Measurements from ENCODE around the gene DUSP5. TPM values are rescaled to one million over a fixed set of nuclear protein-coding genes. Genes with fewer than 3 reads are reported as not detected.

DUSP5 gene
- total and polyA plus RNA-seq, 4 donors = 3.8 to 30.3 (median 7.2) TPM

DNA sequence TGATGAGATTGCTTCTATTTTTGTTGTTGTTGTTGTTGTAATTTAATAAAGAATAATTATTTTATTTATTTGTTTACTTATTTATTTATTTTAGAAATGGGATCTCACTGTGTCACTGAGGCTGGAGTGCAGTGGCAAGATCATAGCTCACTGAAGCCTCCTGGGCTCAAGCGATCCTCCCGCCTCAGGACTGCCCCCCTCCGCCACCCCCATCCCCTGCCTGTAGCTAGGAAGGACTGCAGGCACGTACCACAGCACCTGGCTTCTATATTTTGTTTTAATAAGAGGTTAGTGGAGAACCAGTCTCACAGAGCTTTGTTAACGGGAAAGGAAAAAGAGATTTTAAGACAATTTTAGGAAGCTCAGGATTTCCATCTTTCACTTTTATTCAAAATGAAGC, 50.3 kb downstream of the DUSP5 start:
- WGBS, 2 donors = 42 to 50% methylated on average over 5 of the region's 5 CpGs

DNA sequence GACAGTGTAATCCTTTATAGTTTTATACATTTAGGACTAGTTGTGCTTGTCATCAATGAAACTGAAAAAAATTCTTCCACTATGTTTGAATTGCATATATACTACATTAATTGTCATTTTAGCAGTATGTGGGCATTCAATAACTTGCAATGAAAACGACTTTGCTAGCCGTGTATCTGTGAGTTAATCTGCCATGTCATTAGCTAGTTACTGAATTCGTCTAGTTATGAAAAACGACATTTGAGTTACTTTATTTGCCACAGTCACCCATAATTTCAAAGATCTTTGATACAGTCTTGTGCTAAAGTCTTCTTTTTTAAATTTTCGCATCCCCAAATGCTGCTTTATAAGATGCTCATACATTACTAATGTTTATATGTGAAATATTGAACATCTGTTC, 51.5 kb downstream of the DUSP5 start:
- Histone ChIP-seq H3K4me1 (ENCODE audit: control insufficient read depth in 1 of 2, insufficient read depth in 2 of 2, low read length in 2 of 2) (no peaks in the 10 kb centered on the region), H3K4me3 (ENCODE audit: low read length in 2 of 2) (no peak overlapping the region), H3K9me3 (ENCODE audit: control insufficient read depth, low read length) (no peaks in the 10 kb centered on the region), H3K36me3 (ENCODE audit: control insufficient read depth in 1 of 2, insufficient read depth in 2 of 2, low read length in 1 of 2) (no peaks in the 10 kb centered on the region), H3K27me3 (ENCODE audit: control insufficient read depth in 1 of 2, insufficient read depth in 2 of 2, low read length in 1 of 2) (no peaks in the 10 kb centered on the region), H3K27ac (ENCODE audit: low read depth in 1 of 2, low read length in 2 of 2) (no peak overlapping the region)
- no peak for ATAC-seq (ENCODE audit: low FRiP score)
- no peak for DNase-seq
- intact Hi-C loops (cut with DNase I) = loop anchor here in 1 of 2 donors (5.0 kb wide), 3 partner anchors 52 to 412 kb away; partner anchors contain the start of gene DUSP5
- WGBS, 2 donors = 78 to 82% methylated on average over 5 of the region's 5 CpGs

More for the DNA sequence above, 50.3 kb downstream of the DUSP5 start:
- ATAC-seq (ENCODE audit: low FRiP score) (no peak), DNase-seq (no peak)
- H3K36me3 ChIP-seq (ENCODE audit: control insufficient read depth in 1 of 2, insufficient read depth in 2 of 2, low read length in 1 of 2) = no peaks in the 10 kb centered on the region
- no peaks in the 10 kb centered on the region for H3K9me3 ChIP-seq (ENCODE audit: control insufficient read depth, low read length)
- H3K27me3 ChIP-seq (ENCODE audit: control insufficient read depth in 1 of 2, insufficient read depth in 2 of 2, low read length in 1 of 2) = no peaks in the 10 kb centered on the region
- no peak overlapping the region for H3K27ac ChIP-seq (ENCODE audit: low read depth in 1 of 2, low read length in 2 of 2)
- no peaks in the 10 kb centered on the region for H3K4me1 ChIP-seq (ENCODE audit: control insufficient read depth in 1 of 2, insufficient read depth in 2 of 2, low read length in 2 of 2)
- H3K4me3 ChIP-seq (ENCODE audit: low read length in 2 of 2) = no peak overlapping the region
- intact Hi-C loops (cut with DNase I) = loop anchor here in 1 of 2 donors (5.0 kb wide), 3 partner anchors 51 to 411 kb away; partner anchors contain the start of gene DUSP5

GRCh38 chr10:110553905-110554304, 56.2 kb downstream of the DUSP5 start:
- no peak overlapping the region for H3K27ac ChIP-seq (ENCODE audit: low read depth in 1 of 2, low read length in 2 of 2)
- intact Hi-C loops (cut with DNase I) = no loop called here
- no peaks in the 10 kb centered on the region for H3K4me1 ChIP-seq (ENCODE audit: control insufficient read depth in 1 of 2, insufficient read depth in 2 of 2, low read length in 2 of 2)
- 35 to 39% methylated on average over 2 of the region's 2 CpGs for WGBS, 2 donors
- DNase-seq = no peak
- H3K36me3 ChIP-seq (ENCODE audit: control insufficient read depth in 1 of 2, insufficient read depth in 2 of 2, low read length in 1 of 2) = no peaks in the 10 kb centered on the region
- no peak for ATAC-seq (ENCODE audit: low FRiP score)
- H3K4me3 ChIP-seq (ENCODE audit: low read length in 2 of 2) = no peak overlapping the region
- H3K27me3 ChIP-seq (ENCODE audit: control insufficient read depth in 1 of 2, insufficient read depth in 2 of 2, low read length in 1 of 2) = no peaks in the 10 kb centered on the region
- H3K9me3 ChIP-seq (ENCODE audit: control insufficient read depth, low read length) = no peaks in the 10 kb centered on the region

GRCh38 chr10:110556296-110556695, 58.6 kb downstream of the DUSP5 start:
- 99 to 100% methylated on average over 1 of the region's 1 CpG for WGBS, 2 donors
- Histone ChIP-seq H3K4me1 (ENCODE audit: control insufficient read depth in 1 of 2, insufficient read depth in 2 of 2, low read length in 2 of 2) (no peaks in the 10 kb centered on the region), H3K36me3 (ENCODE audit: control insufficient read depth in 1 of 2, insufficient read depth in 2 of 2, low read length in 1 of 2) (no peaks in the 10 kb centered on the region), H3K4me3 (ENCODE audit: low read length in 2 of 2) (no peak overlapping the region), H3K27ac (ENCODE audit: low read depth in 1 of 2, low read length in 2 of 2) (no peak overlapping the region), H3K27me3 (ENCODE audit: control insufficient read depth in 1 of 2, insufficient read depth in 2 of 2, low read length in 1 of 2) (no peaks in the 10 kb centered on the region), H3K9me3 (ENCODE audit: control insufficient read depth, low read length) (no peaks in the 10 kb centered on the region)
- intact Hi-C loops (cut with DNase I) = loop anchor here in 1 of 2 donors (5.0 kb wide), 1 partner anchor 419 kb away; no protein-coding TSS in a partner anchor
- no peak for DNase-seq
- ATAC-seq (ENCODE audit: low FRiP score) = no peak

GRCh38 chr10:110556969-110557601, 59.4 kb downstream of the DUSP5 start:
- intact Hi-C loops (cut with DNase I) = loop anchor here in 1 of 2 donors (5.0 kb wide), 1 partner anchor 420 kb away; no protein-coding TSS in a partner anchor
- peak in 1 of 2 donors; percentile 58 for DNase-seq
- H3K27me3 ChIP-seq (ENCODE audit: control insufficient read depth in 1 of 2, insufficient read depth in 2 of 2, low read length in 1 of 2) = no peaks in the 10 kb centered on the region
- WGBS, 2 donors = 43% methylated on average over 9 of the region's 9 CpGs
- no peaks in the 10 kb centered on the region for H3K36me3 ChIP-seq (ENCODE audit: control insufficient read depth in 1 of 2, insufficient read depth in 2 of 2, low read length in 1 of 2)
- H3K27ac ChIP-seq (ENCODE audit: low read depth in 1 of 2, low read length in 2 of 2) = no peak overlapping the region
- no peaks in the 10 kb centered on the region for H3K4me1 ChIP-seq (ENCODE audit: control insufficient read depth in 1 of 2, insufficient read depth in 2 of 2, low read length in 2 of 2)
- ATAC-seq (ENCODE audit: low FRiP score) = no peak
- H3K9me3 ChIP-seq (ENCODE audit: control insufficient read depth, low read length) = no peaks in the 10 kb centered on the region
- no peak overlapping the region for H3K4me3 ChIP-seq (ENCODE audit: low read length in 2 of 2)

DNA sequence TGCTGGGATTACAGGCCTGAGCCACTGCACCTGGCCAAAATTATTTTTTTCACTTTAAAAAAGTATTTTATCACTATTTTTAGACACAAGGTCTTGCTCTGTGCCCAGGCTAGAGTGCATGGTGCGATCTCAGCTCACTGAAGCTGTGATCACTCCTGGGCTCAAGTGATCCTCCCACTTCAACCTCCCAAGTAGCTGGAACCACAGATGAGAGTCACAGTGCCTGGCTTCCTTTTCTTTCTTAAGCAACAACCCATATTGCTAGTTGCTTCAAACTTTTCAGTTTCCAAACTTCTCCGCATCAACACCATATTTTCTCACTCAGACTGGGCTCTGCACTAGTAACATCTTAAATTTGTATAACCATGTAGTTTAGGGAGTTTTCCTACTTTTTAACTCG, 60.3 kb downstream of the DUSP5 start:
- ATAC-seq (ENCODE audit: low FRiP score) = no peak
- no peaks in the 10 kb centered on the region for H3K9me3 ChIP-seq (ENCODE audit: control insufficient read depth, low read length)
- intact Hi-C loops (cut with DNase I) = loop anchor here in 1 of 2 donors (5.0 kb wide), 1 partner anchor 421 kb away; no protein-coding TSS in a partner anchor

DNA sequence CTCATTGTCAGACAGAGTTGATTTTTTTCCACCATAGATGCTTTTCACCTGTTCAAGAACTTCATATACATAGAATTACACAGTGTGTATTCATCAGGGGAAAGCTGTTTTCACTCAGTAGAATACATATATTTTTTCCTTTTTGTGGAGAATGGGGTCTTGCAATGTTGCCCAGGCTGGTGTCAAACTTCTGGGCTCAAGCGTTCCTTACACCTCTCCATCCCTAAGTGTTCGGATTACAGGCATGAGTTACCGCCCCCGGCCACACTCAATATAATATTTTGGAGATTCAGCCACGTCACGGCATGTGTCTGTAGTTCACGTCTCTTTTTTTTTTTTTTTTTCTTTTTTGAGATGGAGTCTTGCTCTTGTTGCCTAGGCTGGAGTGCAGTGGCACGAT, 62.3 kb downstream of the DUSP5 start:
- ATAC-seq (ENCODE audit: low FRiP score) (no peak), DNase-seq (no peak)
- Histone ChIP-seq H3K27ac (ENCODE audit: low read depth in 1 of 2, low read length in 2 of 2) (no peak overlapping the region), H3K9me3 (ENCODE audit: control insufficient read depth, low read length) (no peaks in the 10 kb centered on the region), H3K27me3 (ENCODE audit: control insufficient read depth in 1 of 2, insufficient read depth in 2 of 2, low read length in 1 of 2) (no peaks in the 10 kb centered on the region), H3K36me3 (ENCODE audit: control insufficient read depth in 1 of 2, insufficient read depth in 2 of 2, low read length in 1 of 2) (no peaks in the 10 kb centered on the region), H3K4me1 (ENCODE audit: control insufficient read depth in 1 of 2, insufficient read depth in 2 of 2, low read length in 2 of 2) (no peaks in the 10 kb centered on the region), H3K4me3 (ENCODE audit: low read length in 2 of 2) (no peak overlapping the region)
- 89 to 92% methylated on average over 8 of the region's 8 CpGs for WGBS, 2 donors
- intact Hi-C loops (cut with DNase I) = no loop called here

More for the DNA sequence above, 60.3 kb downstream of the DUSP5 start:
- no peak overlapping the region for H3K4me3 ChIP-seq (ENCODE audit: low read length in 2 of 2)
- H3K4me1 ChIP-seq (ENCODE audit: control insufficient read depth in 1 of 2, insufficient read depth in 2 of 2, low read length in 2 of 2) = no peaks in the 10 kb centered on the region
- H3K27ac ChIP-seq (ENCODE audit: low read depth in 1 of 2, low read length in 2 of 2) = no peak overlapping the region
- 87% methylated on average over 3 of the region's 3 CpGs for WGBS, 2 donors
- no peak for DNase-seq
- no peaks in the 10 kb centered on the region for H3K27me3 ChIP-seq (ENCODE audit: control insufficient read depth in 1 of 2, insufficient read depth in 2 of 2, low read length in 1 of 2)
- H3K36me3 ChIP-seq (ENCODE audit: control insufficient read depth in 1 of 2, insufficient read depth in 2 of 2, low read length in 1 of 2) = no peaks in the 10 kb centered on the region

Measured in aorta (tissue), 5 donors.